Esophagus muscularis mucosa (tissue), 4 donors: ENCODE results near the gene DAB1. TPM values are rescaled to one million over a fixed set of nuclear protein-coding genes. Genes with fewer than 3 reads are reported as not detected.

Experiments
- DNase-seq: peaks from one replicate; pipeline ENCODE4 v3.0.0-alpha.2; 2017; ENCODE audit errors: extremely low spot score
- H3K27ac ChIP-seq, 4 donors: fragments of 200-600 bp; sonication (generic); replicated peaks in 1 of 4; 1 replicate in 3 of 4; 2 replicates in 1 of 4; pipeline ENCODE4 v1.5.1; 2016 to 2019; ENCODE audit warnings: mild to moderate bottlenecking in 1 of 4
- H3K27me3 ChIP-seq, 4 donors: fragments of 200-600 bp; sonication (generic); one replicate each; pipeline versions ENCODE4 v1.5.1 to v1.6.0; 2016 to 2019
- H3K36me3 ChIP-seq, 4 donors: fragments of 200-600 bp; sonication (generic); one replicate each; pipeline ENCODE4 v1.5.1; 2016 to 2019
- H3K4me1 ChIP-seq, 4 donors: fragments of 200-600 bp; sonication (generic); one replicate each; pipeline ENCODE4 v1.5.1; 2016 to 2019
- H3K4me3 ChIP-seq, 4 donors: fragments of 200-600 bp; sonication (generic); 1 replicate in 2 of 4; 2 replicates in 2 of 4; pipeline ENCODE4 v1.5.1; 2016 to 2019; ENCODE audit warnings: mild to moderate bottlenecking in 4 of 4, moderate library complexity in 1 of 4
- H3K9me3 ChIP-seq, 4 donors: fragments of 200-600 bp; sonication (generic); 1 replicate in 3 of 4; 2 replicates in 1 of 4; pipeline ENCODE4 v1.5.1; 2016 to 2019
- EP300 ChIP-seq: sonication (generic); formaldehyde crosslinking; IDR thresholded peaks from one replicate; pipeline ENCODE4 v1.6.1; 2017; ENCODE audit warnings: antibody characterized with exemption
- POLR2A ChIP-seq: fragments of 450-650 bp; IDR thresholded peaks from one replicate; pipeline ENCODE4 v1.6.1; 2017; ENCODE audit warnings: antibody characterized with exemption, moderate library complexity, mild to moderate bottlenecking, low read depth
- POLR2AphosphoS5 ChIP-seq, 2 donors: sonication (generic); formaldehyde crosslinking; IDR thresholded peaks; one replicate each; pipeline ENCODE4 v1.6.1; 2017; ENCODE audit warnings: antibody characterized with exemption in 2 of 2
- WGBS: methylation state at CpG from one replicate; pipeline ENCODE4 v1.1.5; 2018; 5-methylcytosine and 5-hydroxymethylcytosine counted together
- intact Hi-C: fragments of 100-400 bp; cut with DNase I; formaldehyde crosslinking; loops from one replicate; pipeline ENCODE4 v1.15.1; 2023
- total RNA-seq, 4 donors: library from RNA; depleted of rRNA; stranded (reverse); fragments of >200 nt; gene quantifications; one replicate each; pipeline versions ENCODE4 v1.1.0 to v1.2.1, GENCODE V29; 2016
- TF ChIP-seq, protein P1 (sequence below), 3 experiments: fragments of 200-600 bp in 2 of 3; fragments of 450-650 bp in 1 of 3; sonication (generic) in 2 of 3; IDR thresholded peaks; one replicate each; pipeline ENCODE4 v1.5.1; 2017 to 2019; ENCODE audit warnings: antibody characterized with exemption in 3 of 3, mild to moderate bottlenecking in 2 of 3, moderate library complexity in 1 of 3

Gene DAB1
- total RNA-seq, 4 donors from 2014 or later = 0.26 to 1.3 (median 0.37) TPM

DNA sequence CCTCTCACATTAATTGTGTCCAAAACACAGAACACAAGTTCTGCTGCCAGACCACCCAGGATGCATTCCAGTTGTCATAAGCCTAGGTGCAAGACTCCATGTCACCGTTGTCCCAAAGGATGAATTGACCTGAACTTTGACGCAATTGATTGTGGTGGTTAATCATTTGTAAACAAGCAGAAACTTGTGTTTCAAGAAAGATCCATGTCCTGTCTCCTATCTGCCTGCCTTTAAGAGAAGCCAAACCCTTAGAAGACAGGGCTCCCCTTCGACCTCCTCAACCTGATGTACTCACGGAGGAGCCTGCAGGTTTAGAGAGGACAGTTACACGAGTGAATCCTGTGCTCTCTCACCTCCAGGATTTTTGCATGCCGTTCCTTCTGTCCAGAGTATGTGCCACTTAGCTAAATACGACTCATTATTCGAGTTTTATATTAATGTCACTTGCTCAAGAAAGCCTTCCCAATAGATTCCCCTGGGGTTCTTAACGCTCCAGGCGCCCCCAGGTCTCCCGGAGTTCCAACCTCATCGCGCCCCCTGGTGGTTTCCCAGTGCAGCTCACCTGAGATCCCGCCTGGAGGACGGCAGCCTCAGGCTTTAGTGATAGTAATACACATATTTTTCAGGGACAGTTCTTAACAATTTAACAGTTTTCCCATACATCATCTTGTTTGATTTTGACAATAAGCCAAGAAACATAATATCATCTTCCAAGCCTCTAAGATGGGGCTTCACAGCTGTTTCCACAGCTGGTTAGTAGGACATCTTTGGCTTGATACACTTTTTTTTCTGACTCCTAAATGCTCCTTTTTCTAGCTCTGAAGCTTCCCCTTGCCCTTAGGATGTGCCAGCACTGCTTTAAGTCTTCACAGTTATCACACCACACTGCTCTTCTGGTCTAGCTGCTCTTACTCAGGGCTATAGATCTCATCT, 455.7 kb downstream of the DAB1 start:
- TF ChIP-seq EP300 (no peak), POLR2A (no peak), POLR2AphosphoS5 (IDR thresholded peaks at IDR 0.05) (no peak)
- TF ChIP-seq, protein P1, sequence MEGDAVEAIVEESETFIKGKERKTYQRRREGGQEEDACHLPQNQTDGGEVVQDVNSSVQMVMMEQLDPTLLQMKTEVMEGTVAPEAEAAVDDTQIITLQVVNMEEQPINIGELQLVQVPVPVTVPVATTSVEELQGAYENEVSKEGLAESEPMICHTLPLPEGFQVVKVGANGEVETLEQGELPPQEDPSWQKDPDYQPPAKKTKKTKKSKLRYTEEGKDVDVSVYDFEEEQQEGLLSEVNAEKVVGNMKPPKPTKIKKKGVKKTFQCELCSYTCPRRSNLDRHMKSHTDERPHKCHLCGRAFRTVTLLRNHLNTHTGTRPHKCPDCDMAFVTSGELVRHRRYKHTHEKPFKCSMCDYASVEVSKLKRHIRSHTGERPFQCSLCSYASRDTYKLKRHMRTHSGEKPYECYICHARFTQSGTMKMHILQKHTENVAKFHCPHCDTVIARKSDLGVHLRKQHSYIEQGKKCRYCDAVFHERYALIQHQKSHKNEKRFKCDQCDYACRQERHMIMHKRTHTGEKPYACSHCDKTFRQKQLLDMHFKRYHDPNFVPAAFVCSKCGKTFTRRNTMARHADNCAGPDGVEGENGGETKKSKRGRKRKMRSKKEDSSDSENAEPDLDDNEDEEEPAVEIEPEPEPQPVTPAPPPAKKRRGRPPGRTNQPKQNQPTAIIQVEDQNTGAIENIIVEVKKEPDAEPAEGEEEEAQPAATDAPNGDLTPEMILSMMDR (IDR thresholded peaks at IDR 0.05) = peak; percentile 8 to 26 (median 23)
- no peaks in the 10 kb centered on the region for H3K4me1 ChIP-seq
- intact Hi-C loops = no loop called here
- no peaks in the 10 kb centered on the region for H3K36me3 ChIP-seq
- H3K4me3 ChIP-seq = no peak overlapping the region
- no peak overlapping the region for H3K27ac ChIP-seq
- DNase-seq = no peak
- H3K27me3 ChIP-seq = no peaks in the 10 kb centered on the region
- WGBS = 31% methylated on average over 15 of the region's 15 CpGs
- H3K9me3 ChIP-seq = no peaks in the 10 kb centered on the region

DNA sequence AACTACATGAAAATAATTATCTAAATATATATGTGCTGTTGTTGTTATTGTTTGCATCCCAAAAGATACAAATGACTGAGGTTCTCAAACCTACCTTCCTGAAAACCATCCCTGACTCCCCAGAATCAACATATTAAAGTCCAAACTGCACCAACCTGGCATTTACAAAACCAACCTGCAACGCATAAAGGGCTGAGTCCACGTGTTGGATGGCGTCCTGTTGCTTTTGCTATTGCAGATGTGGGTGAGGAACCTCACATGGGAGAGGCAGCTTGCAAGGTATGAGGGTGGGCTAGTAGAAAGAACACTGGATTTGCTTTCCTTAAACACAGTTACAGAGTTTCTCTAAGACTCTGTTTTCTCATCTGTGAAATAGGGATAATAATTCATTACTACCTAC, 456.5 kb downstream of the DAB1 start:
- Histone ChIP-seq H3K4me3 (no peak overlapping the region), H3K4me1 (no peaks in the 10 kb centered on the region), H3K27ac (no peak overlapping the region), H3K9me3 (no peaks in the 10 kb centered on the region), H3K27me3 (no peaks in the 10 kb centered on the region), H3K36me3 (no peaks in the 10 kb centered on the region)
- 77% methylated on average over 3 of the region's 3 CpGs for WGBS
- no peak for DNase-seq
- no peak for TF ChIP-seq POLR2AphosphoS5 (IDR thresholded peaks at IDR 0.05)
- no peak for TF ChIP-seq EP300
- no peak for TF ChIP-seq POLR2A
- TF ChIP-seq, protein P1 (IDR thresholded peaks at IDR 0.05) = no peak
- intact Hi-C loops = no loop called here

GRCh38 chr1:56966698-56966999, 457.2 kb downstream of the DAB1 start:
- Histone ChIP-seq H3K36me3 (no peaks in the 10 kb centered on the region), H3K9me3 (no peaks in the 10 kb centered on the region), H3K4me1 (no peaks in the 10 kb centered on the region), H3K4me3 (no peak overlapping the region), H3K27ac (no peak overlapping the region), H3K27me3 (no peaks in the 10 kb centered on the region)
- DNase-seq = no peak
- 97% methylated on average over 1 of the region's 1 CpG for WGBS
- intact Hi-C loops = no loop called here
- TF ChIP-seq POLR2AphosphoS5 (IDR thresholded peaks at IDR 0.05) (no peak), POLR2A (no peak), EP300 (no peak)
- TF ChIP-seq, protein P1 (IDR thresholded peaks at IDR 0.05) = no peak

- intact Hi-C loops = no loop called here
Observed at GRCh38 chr1:56965916-56966697, 457.8 kb downstream of the DAB1 start, which contains the start of gene C8B. C8B (minus strand) TSS chr1:56966015; CDS start chr1:56965948, 67 bp downstream.

More at GRCh38 chr1:56965916-56966697, 457.8 kb downstream of the DAB1 start, which contains the start of gene C8B:
- 93% methylated on average over 3 of the region's 3 CpGs for WGBS
- TF ChIP-seq POLR2A (no peak), POLR2AphosphoS5 (IDR thresholded peaks at IDR 0.05) (no peak), EP300 (no peak)
- TF ChIP-seq, protein P1 (IDR thresholded peaks at IDR 0.05) = no peak
- H3K9me3 ChIP-seq = no peaks in the 10 kb centered on the region
- H3K27ac ChIP-seq = no peak within 1 kb of the TSS
- no peak for DNase-seq
- H3K36me3 ChIP-seq = no peaks in the 10 kb centered on the region
- H3K4me3 ChIP-seq = no peak within 1 kb of the TSS
- no peaks in the 10 kb centered on the region for H3K27me3 ChIP-seq
- no peaks in the 10 kb centered on the region for H3K4me1 ChIP-seq
